ENCODE measurements around the gene DCAF5.

Gene DCAF5

GRCh38 chr14:69049675-69050074, 103.2 kb downstream of the DCAF5 start:
- H3K4me1 Mint-ChIP-seq: peaks cover 20% of the 10 kb centered on the region
- H3K27me3 Mint-ChIP-seq: peaks cover 2% of the 10 kb centered on the region
- no peak overlapping the region for H3K27ac Mint-ChIP-seq
- no peak overlapping the region for H3K4me3 Mint-ChIP-seq
- H3K9me3 Mint-ChIP-seq: no peaks in the 10 kb centered on the region
- no peak for ATAC-seq
- H3K36me3 Mint-ChIP-seq: peaks cover 26% of the 10 kb centered on the region

DNA sequence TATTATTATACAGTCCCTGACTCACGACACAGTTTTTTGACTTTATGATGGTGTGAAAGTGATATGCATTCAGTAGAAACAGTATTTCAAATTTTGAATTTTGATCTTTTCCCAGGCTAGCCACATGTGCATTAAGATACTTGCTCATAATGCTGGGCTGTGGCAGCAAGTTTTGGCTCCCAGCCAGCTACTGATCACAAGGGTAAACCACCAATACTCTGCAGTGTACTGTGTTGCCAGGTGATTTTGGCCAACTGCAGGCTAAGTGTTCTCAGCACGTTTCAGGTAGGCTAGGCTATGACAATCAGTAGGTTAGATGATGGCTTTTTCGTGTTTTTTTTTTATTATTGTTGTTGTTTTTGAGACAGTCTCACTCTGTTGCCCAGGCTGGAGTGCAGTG, 104.5 kb downstream of the DCAF5 start:
- Mint-ChIP-seq H3K9me3 (no peaks in the 10 kb centered on the region), H3K4me3 (no peak overlapping the region), H3K36me3 (peaks cover 16% of the 10 kb centered on the region), H3K27me3 (peaks cover 14% of the 10 kb centered on the region), H3K4me1 (peaks cover 20% of the 10 kb centered on the region), H3K27ac (no peak overlapping the region)
- ATAC-seq: no peak

DNA sequence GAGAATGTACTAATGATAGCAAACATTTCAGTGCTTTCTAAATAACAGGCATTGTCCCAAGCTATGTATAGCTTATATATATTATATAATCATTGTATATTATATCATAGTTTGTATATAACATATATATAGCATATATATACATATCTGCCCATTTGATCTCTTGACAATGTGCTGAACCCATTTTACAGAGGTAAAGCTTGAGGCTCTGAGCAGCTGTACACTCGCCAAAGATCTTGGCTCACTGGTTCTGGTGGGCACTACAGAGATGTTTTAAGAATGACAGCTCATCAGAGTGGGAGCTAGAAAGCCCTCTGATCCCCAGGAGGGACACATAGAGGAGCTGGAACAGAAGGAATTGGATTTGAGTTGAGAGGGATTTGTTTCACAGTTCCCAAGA, 105.7 kb downstream of the DCAF5 start:
- no peak for ATAC-seq
- peaks cover 17% of the 10 kb centered on the region for H3K4me1 Mint-ChIP-seq
- no peak overlapping the region for H3K27ac Mint-ChIP-seq
- H3K36me3 Mint-ChIP-seq: peaks cover 4% of the 10 kb centered on the region
- no peaks in the 10 kb centered on the region for H3K9me3 Mint-ChIP-seq
- H3K4me3 Mint-ChIP-seq: no peak overlapping the region
- H3K27me3 Mint-ChIP-seq: peaks cover 25% of the 10 kb centered on the region

GRCh38 chr14:69046476-69046860, 106.5 kb downstream of the DCAF5 start:
- Mint-ChIP-seq H3K36me3 (no peaks in the 10 kb centered on the region), H3K9me3 (no peaks in the 10 kb centered on the region), H3K4me3 (no peak overlapping the region), H3K4me1 (peaks cover 10% of the 10 kb centered on the region), H3K27me3 (peaks cover 32% of the 10 kb centered on the region), H3K27ac (no peak overlapping the region)
- no peak for ATAC-seq

DNA sequence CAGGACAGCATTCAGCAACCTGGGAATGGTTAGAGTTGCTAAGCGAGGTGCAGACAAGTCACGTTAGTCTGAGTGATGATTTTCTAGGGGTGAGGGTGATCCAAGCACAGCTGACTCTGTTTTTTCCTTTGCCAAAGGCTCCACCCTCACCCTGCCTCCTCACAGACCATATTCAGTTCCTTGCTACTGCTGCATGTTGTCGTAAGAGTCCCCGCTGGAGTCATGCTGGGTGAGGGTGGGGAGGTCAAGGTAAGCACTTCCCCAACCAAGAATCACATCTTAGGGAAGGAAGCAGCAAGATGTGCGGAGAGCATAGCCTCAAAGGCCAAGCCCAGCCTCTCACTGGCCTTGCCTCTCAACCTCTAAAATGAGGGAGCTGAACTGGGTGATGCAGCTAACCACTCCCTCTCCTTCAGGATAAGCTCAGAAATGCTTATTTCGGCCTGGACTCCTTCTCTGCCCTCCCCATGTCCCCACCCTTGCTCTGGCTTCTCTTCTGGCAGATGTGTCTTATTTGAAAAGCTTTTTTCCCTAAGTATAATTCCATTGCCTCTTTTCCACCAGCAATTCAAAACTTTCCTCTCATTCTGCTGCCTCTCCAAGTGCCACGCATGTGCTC, 107.0 kb downstream of the DCAF5 start:
- H3K27ac Mint-ChIP-seq: no peak overlapping the region
- peaks cover 6% of the 10 kb centered on the region for H3K4me1 Mint-ChIP-seq
- ATAC-seq: no peak
- no peaks in the 10 kb centered on the region for H3K9me3 Mint-ChIP-seq
- no peaks in the 10 kb centered on the region for H3K36me3 Mint-ChIP-seq
- no peak overlapping the region for H3K4me3 Mint-ChIP-seq
- H3K27me3 Mint-ChIP-seq: peaks cover 37% of the 10 kb centered on the region

DNA sequence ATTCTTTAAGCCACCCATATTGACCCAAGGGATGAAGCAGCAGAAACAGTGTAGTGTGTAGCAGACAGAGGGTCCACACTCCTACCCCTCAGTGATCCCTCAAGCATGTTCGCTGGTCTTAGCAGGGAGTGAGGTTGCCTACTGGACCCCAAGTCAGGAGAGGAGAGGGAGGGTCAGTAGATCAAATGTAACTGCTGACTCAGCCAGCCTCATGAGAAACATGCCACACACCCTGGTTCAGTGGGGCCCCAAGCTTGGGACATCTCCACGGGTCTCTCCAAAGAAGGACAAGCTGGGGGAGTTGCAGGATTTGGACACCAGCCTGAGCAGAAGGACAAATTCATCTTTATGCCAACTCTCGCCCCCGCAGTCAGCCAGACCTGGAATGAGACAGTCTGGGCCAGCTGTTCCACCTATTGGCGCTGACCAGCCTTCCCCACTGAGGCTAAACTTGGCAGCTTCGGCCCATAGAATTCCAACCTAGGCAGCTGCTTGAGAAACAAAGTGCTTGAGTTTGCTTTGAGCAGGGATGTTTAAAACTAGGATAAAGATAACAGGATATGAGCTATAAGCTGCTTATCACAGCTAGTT, 107.9 kb downstream of the DCAF5 start:
- no peak overlapping the region for H3K4me3 Mint-ChIP-seq
- H3K36me3 Mint-ChIP-seq: no peaks in the 10 kb centered on the region
- no peak overlapping the region for H3K27ac Mint-ChIP-seq
- ATAC-seq: no peak
- no peaks in the 10 kb centered on the region for H3K9me3 Mint-ChIP-seq
- H3K27me3 Mint-ChIP-seq: peaks cover 40% of the 10 kb centered on the region
- no peaks in the 10 kb centered on the region for H3K4me1 Mint-ChIP-seq

DNA sequence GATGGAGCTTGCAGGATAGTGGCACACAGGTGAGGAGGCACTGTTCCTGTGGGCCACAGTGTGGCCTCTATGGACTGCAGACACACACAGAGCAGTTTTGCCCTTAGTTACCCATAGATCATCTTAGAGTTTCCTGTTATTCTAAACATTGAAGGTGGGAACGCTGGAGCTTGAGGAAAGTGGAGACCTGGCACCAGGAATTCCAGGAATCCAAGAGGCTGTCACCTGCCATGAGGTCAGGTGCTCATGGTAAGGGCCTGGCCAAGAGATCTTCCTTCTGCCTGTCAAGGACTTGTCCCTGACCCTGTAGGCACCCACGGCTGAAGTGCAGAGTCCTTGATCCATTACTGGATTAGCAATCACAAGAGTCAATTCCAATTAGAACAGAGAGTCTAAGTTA, 108.6 kb downstream of the DCAF5 start:
- peaks cover 40% of the 10 kb centered on the region for H3K27me3 Mint-ChIP-seq
- no peak overlapping the region for H3K4me3 Mint-ChIP-seq

GRCh38 chr14:69043596-69044260, 109.2 kb downstream of the DCAF5 start:
- ATAC-seq: no peak
- no peaks in the 10 kb centered on the region for H3K4me1 Mint-ChIP-seq
- no peak overlapping the region for H3K27ac Mint-ChIP-seq

More for the DNA sequence above, 108.6 kb downstream of the DCAF5 start:
- ATAC-seq: no peak
- Mint-ChIP-seq H3K27ac (no peak overlapping the region), H3K9me3 (no peaks in the 10 kb centered on the region), H3K4me1 (no peaks in the 10 kb centered on the region), H3K36me3 (no peaks in the 10 kb centered on the region)

DNA sequence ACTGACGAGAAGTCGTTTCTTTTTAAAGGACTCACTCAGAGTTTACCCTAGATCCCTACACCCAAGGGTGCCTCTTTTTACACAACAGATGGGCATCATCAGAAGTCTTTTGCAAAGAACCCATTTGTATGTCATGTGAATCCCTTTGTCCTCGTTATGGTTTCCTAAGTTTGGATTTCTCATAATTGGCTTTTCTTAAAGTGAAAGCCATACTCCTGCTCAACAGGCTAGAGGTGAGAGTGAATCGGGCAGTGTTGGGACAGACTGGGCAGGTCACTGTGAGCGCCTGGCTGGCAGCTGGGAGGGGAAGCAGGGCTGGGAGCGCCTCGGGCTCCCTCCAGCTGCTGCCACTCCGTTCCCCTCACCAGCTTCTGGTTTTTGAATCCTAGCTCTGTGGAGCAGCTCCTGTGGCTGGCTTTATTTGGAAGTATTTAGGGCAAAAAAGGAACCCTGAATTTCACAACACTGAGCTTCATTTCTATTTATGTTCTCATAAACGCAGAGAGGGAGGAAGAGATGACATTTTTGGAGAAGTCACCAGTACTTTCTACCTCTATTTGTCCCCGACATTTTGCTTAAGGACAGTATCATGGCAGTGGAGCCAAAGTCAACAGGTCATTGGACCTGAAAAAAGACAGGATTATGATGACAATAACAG, 110.0 kb downstream of the DCAF5 start:
- no peaks in the 10 kb centered on the region for H3K4me1 Mint-ChIP-seq
- H3K4me3 Mint-ChIP-seq: no peak overlapping the region
- no peak for ATAC-seq
- H3K9me3 Mint-ChIP-seq: no peaks in the 10 kb centered on the region
- no peaks in the 10 kb centered on the region for H3K36me3 Mint-ChIP-seq
- H3K27ac Mint-ChIP-seq: no peak overlapping the region
- peaks cover 53% of the 10 kb centered on the region for H3K27me3 Mint-ChIP-seq

More at GRCh38 chr14:69043596-69044260, 109.2 kb downstream of the DCAF5 start:
- no peak overlapping the region for H3K4me3 Mint-ChIP-seq
- H3K27me3 Mint-ChIP-seq: peaks cover 45% of the 10 kb centered on the region
- H3K36me3 Mint-ChIP-seq: no peaks in the 10 kb centered on the region
- no peaks in the 10 kb centered on the region for H3K9me3 Mint-ChIP-seq

- no peak overlapping the region for H3K4me3 Mint-ChIP-seq
- ATAC-seq: no peak
- no peaks in the 10 kb centered on the region for H3K36me3 Mint-ChIP-seq
- H3K27ac Mint-ChIP-seq: no peak overlapping the region
- no peaks in the 10 kb centered on the region for H3K9me3 Mint-ChIP-seq
- H3K27me3 Mint-ChIP-seq: peaks cover 59% of the 10 kb centered on the region
- H3K4me1 Mint-ChIP-seq: no peaks in the 10 kb centered on the region
Observed at GRCh38 chr14:69042299-69042698, 110.6 kb downstream of the DCAF5 start.

GRCh38 chr14:69041783-69042182, 111.1 kb downstream of the DCAF5 start:
- Mint-ChIP-seq H3K27me3 (peaks cover 65% of the 10 kb centered on the region), H3K4me1 (no peaks in the 10 kb centered on the region), H3K27ac (no peak overlapping the region), H3K36me3 (no peaks in the 10 kb centered on the region), H3K4me3 (no peak overlapping the region), H3K9me3 (no peaks in the 10 kb centered on the region)
- ATAC-seq: no peak

GRCh38 chr14:69040353-69040752, 112.6 kb downstream of the DCAF5 start:
- H3K36me3 Mint-ChIP-seq: no peaks in the 10 kb centered on the region
- ATAC-seq: no peak
- no peak overlapping the region for H3K27ac Mint-ChIP-seq
- H3K27me3 Mint-ChIP-seq: peaks cover 74% of the 10 kb centered on the region
- H3K4me1 Mint-ChIP-seq: no peaks in the 10 kb centered on the region
- no peaks in the 10 kb centered on the region for H3K9me3 Mint-ChIP-seq
- no peak overlapping the region for H3K4me3 Mint-ChIP-seq

DNA sequence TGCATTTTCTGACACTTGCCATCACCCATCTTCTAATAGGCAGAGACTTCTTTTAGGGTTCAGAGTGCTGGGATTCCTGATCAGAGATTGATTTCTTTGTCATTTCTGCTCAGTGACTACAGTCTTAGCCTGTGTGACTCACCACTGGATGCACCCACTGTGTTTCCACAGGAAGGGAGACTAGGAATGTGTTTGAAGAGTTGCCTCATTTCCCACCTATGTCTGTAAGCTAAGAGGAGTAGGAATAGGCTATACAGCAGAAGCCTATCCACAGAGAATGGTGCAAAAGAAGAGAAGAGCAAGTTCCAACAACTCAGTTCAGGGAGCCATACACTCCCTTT, 113.7 kb downstream of the DCAF5 start:
- H3K27ac Mint-ChIP-seq: no peak overlapping the region
- no peak for ATAC-seq
- H3K4me3 Mint-ChIP-seq: no peak overlapping the region
- no peaks in the 10 kb centered on the region for H3K36me3 Mint-ChIP-seq
- H3K9me3 Mint-ChIP-seq: no peaks in the 10 kb centered on the region
- peaks cover 71% of the 10 kb centered on the region for H3K27me3 Mint-ChIP-seq
- no peaks in the 10 kb centered on the region for H3K4me1 Mint-ChIP-seq

DNA sequence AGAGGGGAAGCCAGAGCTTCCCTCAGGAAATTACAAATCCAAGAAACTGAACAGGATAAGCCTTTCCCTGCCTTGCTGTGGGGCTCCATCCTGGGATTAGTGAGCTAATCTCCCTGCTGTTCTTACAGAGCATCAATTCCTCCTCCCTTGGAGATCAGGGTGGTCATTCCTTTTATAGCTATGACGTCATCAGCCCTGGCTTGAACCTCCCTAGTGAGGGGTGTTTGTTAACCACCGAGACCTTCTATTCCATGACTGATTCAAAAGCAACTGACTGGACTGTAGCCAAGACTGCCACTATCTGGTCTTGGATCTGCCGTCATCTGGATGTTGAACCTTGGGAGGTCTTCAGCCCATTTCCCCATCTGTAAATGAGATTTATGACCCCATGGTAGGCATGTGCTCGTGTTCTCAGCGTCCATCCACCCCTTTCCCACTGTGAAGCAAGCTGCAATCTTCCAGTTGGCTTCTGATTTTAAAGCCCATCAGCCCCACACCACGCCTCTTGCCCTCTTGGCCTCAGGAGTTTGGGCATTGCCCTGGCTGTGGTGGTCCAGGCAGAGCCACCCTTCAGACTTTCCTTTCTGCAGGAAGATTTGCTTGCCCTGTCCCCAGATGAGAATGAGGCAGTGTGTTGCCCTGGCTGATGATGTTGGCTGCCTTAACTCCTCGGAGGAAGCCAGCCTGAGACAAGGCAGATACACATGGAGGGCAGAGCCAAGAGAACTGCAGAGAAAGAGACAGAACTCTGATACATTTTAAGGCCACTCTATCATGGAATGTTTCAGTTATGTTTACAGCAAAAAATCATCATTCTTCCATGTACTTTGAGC, 114.2 kb downstream of the DCAF5 start:
- no peak overlapping the region for H3K4me3 Mint-ChIP-seq
- H3K27ac Mint-ChIP-seq: no peak overlapping the region
- no peaks in the 10 kb centered on the region for H3K9me3 Mint-ChIP-seq
- no peak for ATAC-seq
- H3K36me3 Mint-ChIP-seq: no peaks in the 10 kb centered on the region
- peaks cover 65% of the 10 kb centered on the region for H3K27me3 Mint-ChIP-seq
- H3K4me1 Mint-ChIP-seq: no peaks in the 10 kb centered on the region

DNA sequence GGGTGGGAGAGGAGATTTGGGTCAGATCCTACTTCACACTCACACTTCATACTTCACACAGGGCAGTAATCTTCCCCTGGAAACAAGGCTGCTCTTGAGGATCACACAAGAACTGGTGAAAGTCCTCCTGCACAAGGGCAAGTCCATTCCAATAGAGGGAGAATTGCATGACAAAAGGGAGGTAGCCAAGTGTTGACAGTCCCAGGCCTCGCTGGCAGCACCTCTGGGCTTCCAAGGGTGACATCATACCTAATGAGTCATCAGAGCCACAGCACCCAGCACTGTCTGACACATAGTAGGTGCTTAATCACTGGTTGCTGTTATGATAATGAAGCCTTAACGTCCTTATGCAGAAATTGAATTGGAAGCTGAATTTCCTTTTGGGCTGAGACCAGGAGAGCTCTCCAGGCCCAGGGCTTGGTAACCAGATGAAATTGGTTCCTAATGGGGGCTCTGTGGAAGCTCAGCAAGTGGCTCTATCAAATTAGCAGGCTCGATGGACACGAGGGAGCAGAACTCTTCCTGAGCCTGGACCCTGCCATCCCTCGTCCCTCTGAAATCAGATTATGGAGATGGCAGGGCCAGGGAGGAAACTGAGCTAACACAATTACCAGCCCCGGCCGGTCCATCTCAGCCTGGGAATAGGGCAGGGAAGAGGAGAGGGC, 115.0 kb downstream of the DCAF5 start:
- no peaks in the 10 kb centered on the region for H3K9me3 Mint-ChIP-seq
- H3K4me1 Mint-ChIP-seq: no peaks in the 10 kb centered on the region
- no peak overlapping the region for H3K27ac Mint-ChIP-seq
- H3K36me3 Mint-ChIP-seq: no peaks in the 10 kb centered on the region
- H3K4me3 Mint-ChIP-seq: no peak overlapping the region
- ATAC-seq: no peak
- peaks cover 58% of the 10 kb centered on the region for H3K27me3 Mint-ChIP-seq
